T-helper 1 cell (primary cell): ENCODE results near the gene DLG2.
"Not testable (repeated sequence)": the region's sequence is repeated elsewhere in the genome, so short reads cannot be mapped to it uniquely, and the experiment has no call there.

Experiments
- DNase-seq, 5 donors: peaks; one replicate each; pipeline ENCODE4 v3.0.0-alpha.2; 2012 to 2020

The DLG2 gene

DNA sequence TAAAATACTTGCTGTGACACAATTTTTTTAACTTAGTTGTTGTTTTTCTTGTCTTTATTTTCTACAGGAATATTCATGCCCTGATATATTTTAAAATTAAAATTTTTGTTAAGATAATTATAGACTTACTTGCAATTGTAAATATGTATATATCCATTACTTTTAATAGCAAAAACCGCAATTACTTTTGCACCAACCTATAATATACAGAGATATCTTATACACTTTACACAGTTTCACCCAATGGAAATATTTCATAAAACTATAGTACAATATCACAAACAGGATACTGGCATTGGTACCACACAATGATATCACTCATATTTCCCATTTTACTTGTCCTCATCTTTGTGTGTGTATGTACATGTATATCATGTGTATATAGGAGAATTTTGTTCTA lies 188.8 kb downstream of the DLG2 start:
- DNase-seq: no peak

DNA sequence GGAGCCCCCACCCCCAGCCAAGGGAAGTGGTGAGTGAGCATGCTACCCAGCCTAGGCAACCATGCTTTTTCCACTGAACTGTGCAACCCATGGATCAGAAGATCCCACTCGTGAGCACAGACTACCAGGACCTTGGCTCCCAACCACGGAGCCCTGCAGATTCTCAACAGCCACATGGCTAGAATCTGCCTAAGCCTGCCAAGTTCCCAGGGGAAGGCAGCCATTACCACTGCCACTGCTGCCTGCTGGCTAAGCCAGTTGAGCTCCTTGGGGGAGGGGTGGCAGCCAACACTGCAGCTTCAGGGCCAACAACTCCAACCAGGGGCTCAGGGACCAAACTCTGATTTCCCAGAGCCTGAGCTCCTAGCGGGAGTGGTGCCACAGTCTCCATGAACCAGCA lies 195.8 kb downstream of the DLG2 start:
- DNase-seq: no peak

DNA sequence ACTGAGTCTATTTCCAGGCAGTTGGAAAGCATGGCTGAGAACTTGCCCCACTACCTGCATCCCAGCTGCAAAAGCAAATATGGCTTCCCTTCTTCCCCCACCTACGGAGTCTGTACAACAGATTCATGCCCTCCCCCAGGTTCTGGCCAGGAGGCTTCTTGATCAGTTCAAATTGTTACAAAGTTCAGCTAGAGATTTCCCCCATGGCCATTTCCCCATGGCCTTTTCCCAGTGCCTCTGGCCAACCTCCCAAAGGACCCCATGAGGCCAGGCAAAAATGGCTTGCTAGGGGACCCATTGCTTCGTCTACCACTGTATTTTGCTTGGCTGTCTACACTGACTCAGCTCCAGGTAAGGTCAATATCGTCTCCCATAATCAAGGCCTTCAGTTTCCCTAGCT lies 203.3 kb downstream of the DLG2 start:
- DNase-seq: no peak

DNA sequence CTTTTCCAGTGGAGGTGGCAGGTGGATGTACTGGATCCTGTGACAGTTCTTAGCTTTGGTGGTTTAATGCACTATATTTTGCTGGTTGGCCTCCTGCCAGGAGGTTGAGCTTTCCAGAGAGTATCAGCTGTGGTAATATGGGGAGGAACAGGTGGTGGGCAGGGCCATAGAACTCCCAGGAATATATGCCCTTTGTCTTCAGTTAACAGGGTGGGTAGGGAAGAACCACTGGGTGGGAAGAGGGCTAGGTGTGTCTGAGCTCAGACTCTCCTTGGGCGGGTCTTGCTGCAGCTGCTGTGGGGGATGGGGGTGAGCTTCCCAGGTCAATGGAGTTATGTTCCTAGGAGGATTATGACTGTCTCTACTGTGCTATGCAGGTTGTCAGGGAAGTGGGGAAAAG lies 203.8 kb downstream of the DLG2 start:
- no peak for DNase-seq

DNA sequence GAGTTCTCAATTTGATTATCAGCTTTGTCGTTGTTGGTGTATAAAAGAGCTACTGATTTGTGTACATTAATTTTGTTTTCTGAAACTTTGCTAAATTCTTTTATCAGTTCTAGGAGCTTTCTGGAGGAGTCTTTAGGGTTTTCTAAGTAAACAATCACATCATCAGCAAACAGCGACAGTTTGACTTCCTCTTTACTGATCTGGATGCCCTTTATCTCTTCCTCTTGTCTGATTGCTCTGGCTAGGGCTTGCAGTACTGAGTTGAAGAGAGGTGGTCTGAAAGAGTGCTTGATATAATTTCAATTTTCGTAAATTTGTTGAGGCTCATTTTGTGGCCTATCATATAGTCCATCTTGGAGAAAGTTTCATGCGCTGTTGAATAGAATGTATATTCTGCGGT lies 213.0 kb downstream of the DLG2 start:
- no peak for DNase-seq

DNA sequence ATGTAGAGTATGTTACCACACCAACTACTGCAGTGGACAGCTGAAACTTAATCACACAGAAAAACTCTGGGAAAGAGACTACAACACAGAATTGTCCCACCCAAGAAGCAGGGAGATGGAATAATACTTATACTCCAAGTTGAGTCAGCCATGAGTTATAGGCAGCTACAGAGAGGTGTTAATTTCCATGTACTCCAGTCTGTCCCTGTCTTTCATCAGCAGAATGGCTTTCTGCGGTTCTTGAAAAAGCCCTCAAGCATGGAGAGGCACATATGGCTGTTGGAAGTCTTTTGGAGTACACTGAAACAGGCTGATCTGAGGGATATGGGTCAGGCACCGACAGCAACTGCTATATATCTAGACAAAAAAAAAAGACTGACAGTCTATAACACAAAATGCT lies 219.5 kb downstream of the DLG2 start:
- no peak for DNase-seq

DNA sequence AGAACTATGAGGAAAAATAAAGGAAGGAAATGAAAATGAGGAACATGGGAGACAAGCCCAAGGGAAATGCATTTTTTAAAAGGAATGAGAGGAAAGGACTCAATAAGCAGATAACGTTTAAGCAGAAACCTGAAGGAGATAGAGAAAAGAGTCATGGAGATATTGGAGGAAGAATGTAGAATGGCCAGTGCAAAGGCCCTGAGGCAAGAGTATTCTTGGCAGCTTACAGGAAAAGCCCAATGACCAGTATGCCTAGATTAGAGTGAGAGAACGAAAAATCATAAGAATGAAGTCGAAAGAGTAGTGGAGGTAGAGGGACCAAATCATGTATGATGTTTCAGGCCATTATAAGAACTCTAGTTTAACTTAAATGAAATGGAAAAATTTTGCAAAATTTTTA lies 220.3 kb downstream of the DLG2 start:
- DNase-seq: no peak

DNA sequence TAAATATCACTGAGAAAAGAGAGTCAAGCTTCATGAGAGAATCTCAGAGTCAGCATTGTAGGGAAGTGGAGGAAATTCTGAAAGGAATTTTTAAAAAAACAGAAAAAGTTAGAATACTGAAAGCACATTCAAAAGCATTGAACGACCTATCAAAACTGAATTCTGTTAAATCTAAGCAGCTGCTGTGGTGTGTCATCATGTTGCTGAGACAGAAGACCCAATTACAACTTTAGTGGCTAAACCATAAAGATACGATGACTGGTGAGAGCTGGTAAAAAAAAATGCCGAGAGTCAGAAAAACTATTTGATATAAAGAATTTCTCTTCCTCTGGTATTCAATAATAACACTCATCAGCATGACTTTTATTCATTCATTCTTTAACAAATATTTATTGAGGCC lies 220.8 kb downstream of the DLG2 start:
- no peak for DNase-seq

DNA sequence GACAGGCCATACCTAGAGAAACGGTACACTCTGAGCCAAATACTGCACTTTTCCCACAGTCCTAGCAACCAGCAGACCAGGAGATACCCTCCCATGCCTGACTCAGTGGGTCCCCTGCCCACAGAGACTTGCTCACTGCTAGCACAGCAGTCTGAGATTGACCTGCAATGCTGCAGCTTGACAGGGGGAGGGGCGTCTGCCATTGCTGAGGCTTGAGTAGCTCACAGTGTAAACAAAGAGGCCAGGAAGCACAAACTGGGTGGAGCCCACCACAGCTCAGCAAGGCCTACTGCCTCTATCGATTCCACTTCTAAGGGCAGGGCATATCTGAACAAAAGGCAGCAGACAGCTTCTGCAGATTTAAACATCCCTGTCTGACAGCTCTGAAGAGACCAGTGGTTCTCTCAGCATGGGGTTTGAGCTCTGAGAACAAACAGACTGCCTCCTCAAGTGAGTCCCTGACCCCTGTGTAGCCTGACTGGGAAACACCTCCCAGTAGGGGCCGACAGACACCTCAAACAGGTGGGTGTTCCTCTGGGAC lies 231.6 kb downstream of the DLG2 start:
- DNase-seq: not testable (repeated sequence)

DNA sequence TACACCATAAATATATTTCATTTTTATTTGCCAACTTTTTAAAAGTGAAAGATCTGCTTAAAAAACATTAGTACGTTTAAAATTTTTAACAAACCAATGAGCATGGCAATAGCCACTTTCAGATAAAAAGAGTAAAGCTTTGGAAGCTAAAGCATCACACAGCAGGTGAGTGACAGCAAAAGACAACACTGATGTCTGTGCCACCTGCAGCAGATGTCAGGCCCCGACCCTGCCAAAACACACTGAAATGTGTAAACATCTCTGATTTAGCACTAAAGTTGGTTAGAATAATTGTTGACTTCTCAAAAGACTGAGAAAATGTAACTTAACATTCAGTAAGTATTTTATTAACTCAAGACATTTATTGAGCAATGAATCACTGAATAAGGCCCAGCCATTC lies 232.9 kb downstream of the DLG2 start:
- DNase-seq: no peak

DNA sequence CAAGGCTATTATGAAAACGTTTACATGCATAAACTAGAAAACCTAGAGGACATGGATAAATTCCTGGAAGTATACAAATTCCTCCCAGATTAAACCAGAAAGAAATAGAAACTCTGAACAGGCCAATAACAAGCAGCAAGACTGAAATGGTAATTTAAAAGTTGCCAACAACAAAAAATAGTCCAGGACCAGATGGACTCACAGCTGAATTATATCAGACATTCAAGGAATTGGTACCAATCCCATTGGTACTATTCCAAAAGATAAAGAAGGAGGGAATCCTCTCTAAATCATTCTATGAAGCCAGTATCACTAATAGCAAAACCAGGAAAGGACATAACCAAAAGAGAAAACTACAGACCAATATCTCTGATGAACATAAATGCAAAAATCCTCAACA lies 236.0 kb downstream of the DLG2 start:
- DNase-seq: no peak

DNA sequence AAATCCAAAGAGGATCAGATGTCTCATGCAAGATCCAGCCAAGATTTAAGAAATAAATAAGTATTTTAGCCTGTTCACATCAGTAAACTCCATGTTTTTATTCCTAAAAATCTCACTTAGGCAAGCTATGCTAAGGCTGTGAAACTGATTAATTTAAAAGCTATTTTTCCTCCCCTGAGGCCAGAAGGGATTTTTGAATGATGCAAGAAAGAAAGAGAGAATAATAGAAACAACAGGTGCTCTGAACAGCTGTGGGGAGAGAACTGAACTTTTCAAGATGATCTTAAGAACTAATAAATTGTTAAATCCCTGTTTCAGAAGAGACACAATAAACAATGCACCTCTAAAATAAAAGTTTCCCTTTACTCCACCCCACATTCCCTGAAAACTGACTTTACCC lies 241.6 kb downstream of the DLG2 start:
- DNase-seq: no peak

DNA sequence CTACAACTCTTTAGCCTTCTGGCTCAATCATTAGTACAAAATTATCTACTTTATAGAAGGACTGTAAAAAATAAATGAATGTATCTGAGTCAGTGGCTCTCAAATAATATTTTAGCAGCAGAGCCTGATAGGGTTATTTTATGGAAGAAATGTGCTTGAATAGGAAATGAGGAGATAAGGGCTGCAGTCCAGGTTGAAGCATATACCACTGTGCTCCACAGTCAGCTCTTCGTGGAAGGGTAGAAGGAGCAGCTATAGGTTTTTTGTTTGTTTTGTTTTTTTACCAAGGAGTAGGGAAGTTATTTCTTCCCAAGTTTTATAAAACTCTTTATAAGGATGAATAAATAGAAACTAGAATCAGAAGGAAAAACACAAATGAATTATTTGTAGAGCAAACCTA lies 242.0 kb downstream of the DLG2 start:
- no peak for DNase-seq

DNA sequence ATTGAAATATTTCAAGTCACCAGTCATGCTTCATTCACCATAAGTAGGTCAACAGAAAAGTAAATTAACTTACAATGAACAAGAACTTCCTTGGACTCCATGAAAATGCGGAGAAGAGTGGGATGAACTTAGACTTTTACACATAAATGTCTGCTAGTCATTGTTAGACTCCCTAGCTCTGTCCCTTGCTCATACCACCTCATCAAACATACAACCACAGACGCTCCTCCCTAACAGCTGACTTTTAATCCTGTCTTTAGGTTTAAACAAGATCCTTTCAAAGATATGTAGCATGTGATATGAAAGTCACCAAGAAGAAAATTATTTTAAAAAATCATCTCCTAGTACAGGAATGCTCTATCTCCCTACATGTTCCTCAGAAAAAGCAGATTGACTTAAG lies 248.1 kb downstream of the DLG2 start:
- DNase-seq: no peak

DNA sequence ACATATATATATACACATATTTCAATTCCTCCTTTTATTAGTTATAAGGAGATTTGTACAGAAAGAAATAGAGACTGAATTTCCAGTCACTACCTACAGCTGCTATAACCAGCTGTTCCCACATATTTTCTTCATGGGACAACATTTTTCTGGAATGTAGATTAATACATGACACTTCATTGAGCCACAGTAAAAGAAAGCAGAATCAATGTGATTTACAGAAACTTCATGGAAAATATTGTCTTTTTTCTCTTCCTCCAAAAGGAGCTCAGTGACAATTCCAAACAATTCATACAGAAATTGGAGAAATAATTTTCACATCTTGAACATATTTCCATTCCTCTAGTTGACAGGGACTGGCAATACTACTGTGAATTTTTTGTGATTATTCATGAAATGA lies 249.2 kb downstream of the DLG2 start:
- no peak for DNase-seq

DNA sequence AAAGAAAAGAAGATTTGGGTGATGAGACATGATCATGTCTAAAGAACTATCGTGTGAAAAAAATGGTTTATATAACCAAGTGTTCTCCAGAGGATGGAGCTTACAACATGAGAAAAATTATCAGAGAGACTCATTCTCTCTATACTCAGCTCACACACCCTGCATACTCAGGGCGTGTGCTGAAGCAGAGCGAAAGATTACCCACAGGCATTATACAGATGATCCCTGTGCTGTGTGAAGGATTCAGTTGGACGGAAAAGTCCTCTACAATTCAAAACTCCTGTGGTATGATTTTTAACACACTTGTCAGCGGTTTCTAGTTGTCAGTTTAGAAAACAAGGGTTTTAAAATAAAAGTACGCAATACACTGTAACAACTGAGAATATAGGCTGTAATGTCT lies 267.3 kb downstream of the DLG2 start:
- DNase-seq: no peak

DNA sequence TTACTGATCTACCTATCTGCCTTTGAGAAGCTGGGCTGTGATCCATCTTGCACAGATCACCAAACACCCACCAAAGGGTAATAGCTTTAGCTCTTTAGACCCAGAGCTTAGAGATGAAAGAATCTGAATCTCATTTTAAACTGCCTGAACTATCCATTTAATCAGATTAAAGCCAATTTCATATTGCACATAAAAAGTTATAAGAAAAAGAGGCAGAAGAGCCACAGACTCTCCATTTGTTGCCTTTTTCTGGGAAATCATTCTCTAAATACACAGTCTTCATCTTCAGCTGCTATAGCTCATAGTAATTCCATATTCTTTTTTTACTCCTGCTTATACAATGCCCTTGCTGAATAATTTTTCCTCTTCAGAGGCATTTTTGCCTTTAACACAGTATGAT lies 271.2 kb downstream of the DLG2 start:
- no peak for DNase-seq

DNA sequence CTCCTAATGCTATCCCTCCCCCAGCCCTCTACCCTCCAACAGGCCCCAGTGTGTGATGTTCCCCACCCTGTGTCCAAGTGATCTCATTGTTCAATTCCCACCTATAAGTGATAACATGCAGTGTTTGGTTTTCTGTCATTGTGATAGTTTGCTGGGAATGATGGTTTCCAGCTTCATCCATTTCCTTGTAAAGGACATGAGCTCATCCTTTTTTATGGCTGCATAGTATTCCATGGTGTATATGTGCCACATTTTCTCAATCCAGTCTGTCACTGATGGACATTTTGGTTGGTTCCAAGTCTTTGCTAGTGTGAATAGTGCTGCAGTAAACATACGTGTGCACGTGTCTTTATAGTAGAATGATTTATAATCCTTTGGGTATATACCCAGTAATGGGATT lies 277.6 kb downstream of the DLG2 start:
- DNase-seq: not testable (repeated sequence)

DNA sequence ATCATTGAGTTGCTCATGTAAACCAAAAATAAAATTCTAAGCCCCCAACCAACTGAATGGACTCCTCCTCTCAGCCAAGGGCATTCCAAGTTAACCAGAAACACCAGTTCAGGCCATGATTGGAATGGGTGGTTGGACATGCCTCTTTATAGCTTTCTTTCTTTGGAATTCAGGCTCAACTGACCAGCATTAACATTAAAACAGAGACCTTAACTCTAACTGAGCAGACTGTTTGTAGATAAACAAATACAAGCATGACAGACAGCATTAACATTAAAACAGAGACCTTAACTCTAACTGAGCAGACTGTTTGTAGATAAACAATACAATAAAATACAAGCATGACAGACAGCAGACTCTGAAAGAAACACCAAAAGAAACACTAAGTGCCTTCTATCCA lies 278.2 kb downstream of the DLG2 start:
- no peak for DNase-seq

DNA sequence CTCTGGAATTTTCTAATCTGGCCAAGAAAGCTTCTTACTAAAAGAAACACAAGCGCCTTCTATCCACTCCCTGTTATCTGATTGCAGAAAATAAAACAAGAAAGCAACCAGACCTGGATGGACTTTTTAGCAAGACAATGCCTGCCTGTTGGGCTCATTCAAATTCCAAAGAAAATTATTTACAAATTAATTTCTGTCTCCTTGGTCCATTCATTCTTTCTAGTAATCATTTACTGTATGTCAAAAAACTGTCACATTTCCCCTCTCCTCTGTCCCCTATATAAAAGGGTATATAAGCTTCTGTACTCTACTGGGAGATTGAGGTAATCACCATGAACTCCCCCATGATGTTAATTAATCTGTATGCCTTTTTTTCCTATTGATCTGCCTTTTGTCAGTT lies 279.9 kb downstream of the DLG2 start:
- DNase-seq: no peak

DNA sequence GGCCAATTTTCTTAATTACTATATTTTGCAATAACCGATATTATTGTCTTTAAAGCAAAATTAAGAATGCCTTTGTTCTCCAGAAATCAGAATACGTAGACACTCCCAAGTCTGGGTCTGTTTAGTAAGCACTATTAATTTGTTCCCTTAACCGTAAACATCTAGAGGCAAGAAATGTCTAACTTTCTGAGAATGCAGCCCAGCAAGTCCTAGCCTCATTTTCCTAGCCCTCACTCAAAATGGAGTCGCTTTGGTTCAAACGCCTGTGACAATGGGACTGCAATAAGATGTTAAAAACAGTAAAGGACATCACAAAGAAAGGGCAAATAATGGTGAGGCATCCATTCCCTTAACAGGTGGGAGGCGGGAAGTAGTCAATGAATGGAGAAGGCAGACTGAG lies 280.7 kb downstream of the DLG2 start:
- no peak for DNase-seq

DNA sequence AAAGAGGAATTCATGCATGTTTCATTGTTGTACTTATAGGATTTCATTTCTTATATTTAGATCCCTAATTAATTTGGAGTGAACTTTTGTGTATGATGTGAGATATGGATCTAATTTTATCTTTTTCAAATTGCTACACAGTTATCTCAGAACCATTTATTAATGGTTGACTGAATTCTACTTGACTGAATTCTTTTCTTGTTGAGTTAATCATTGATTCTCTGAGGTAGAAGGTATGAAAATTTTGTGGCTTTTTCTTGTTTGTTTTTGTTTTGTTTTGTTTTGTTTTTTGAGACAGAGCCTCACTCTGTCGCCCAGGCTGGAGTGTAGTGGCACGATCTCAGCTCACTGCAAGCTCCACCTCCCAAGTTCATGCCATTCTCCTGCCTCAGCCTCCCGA lies 286.3 kb downstream of the DLG2 start:
- DNase-seq: not testable (repeated sequence)

DNA sequence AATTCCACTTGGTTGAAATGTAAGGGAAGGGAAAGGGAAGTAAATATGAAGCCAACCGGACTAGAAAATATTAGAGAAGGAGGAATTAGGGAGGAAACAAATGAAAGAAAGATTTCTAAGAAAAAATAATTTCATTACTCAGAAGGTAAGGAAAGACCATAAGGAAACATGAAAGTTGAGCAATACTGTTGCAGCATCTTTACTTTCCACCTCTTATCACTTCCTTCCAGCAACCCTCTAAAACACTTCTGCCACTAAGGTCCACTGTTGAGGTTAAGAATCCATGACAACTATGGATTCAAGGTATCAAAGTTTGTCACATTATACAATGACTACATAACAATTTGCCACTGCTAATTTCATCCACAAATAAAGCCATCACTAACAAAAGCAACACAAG lies 308.6 kb downstream of the DLG2 start:
- no peak for DNase-seq

DNA sequence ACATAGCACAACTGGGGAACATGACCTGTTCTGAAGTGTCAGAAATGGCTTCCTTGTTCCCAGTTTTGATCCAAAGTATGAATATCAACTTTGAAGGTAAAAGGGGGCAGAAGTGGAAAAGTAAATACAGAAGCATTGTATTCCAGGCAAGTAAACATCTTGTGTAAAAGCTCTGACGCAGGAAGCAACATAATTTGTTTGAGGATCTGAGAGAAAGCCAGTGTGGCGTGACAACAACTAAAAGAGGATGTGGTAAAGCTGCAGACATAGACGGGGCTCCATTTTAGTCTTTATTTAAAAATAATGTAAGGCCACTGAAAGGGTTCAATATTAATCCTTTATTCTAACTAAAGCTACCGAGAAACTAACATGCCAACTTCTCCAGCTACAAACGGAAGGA lies 310.2 kb downstream of the DLG2 start:
- DNase-seq: no peak

DNA sequence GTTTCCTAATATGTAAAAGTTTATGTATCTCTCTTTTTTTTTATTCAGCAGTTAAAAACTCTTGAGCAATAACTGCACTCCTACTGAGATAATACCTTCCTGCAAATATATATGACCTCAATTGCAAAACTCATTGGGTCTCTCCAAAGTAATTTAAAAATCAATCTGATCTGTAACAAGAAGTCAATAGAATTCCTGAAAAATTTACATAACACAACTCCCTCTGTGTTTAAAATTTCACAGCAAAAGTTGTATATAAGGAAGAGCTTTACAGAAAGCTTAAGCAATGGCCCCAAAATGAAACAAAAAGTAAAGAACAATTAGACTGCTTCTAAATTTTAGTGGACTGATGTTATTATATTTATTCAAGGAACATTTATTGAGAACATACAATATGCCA lies 313.4 kb downstream of the DLG2 start:
- DNase-seq: no peak

DNA sequence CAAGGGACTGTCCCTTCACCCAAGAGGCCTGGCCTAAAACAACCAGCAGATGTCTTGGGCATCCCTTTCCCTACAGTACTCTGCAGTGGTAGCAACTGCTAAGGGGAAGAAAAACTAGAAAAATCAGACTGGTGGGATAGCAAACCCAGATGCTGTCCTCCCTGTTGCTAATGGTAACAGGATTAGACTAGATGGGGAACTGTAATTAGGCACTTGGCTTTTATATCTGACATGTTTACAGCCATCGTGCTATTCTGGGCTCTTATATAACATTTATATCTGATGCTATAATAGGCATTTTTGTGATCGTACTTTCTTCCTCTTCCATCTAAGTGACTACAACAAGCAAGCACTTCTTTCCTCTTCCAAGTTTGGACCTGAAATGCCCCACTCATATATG lies 316.7 kb downstream of the DLG2 start:
- DNase-seq: no peak
